H1 (cell line): ENCODE data around the gene SRRM5. TPM values are rescaled to one million over a fixed set of nuclear protein-coding genes. Genes with fewer than 3 reads are reported as not detected.

Experiments
- CTCF ChIA-PET: fragments of 300-600 bp; sonication (Branson Sonifier 250); formaldehyde crosslinking; loops from one replicate; lab custom pipeline; 2021; ENCODE audit not compliant: partially characterized antibody; lab: Charles Lee
- POLR2A ChIA-PET: fragments of 300-600 bp; sonication (Branson Sonifier 250); formaldehyde crosslinking; loops from one replicate; lab custom pipeline; 2021; ENCODE audit warnings: inconsistent platforms; ENCODE audit not compliant: partially characterized antibody; lab: Charles Lee
- DNase-seq, 2 experiments: peaks; one replicate each; pipeline versions ENCODE4 v3.0.0 to v3.0.0-alpha.2; 2010 to 2022; ENCODE audit warnings: low spot score in 2 of 2, low read depth in 1 of 2, mixed read lengths in 1 of 2
- FAIRE-seq: peaks from 2 replicates; lab custom pipeline; 2011; peaks lifted over from hg19 to GRCh38; lab: Jason Lieb, UNC
- H2AFZ ChIP-seq: 2 replicates; pipeline ENCODE4 v1.8.1; 2012; ENCODE audit warnings: low read length, inconsistent platforms
- H2AK5ac ChIP-seq: 2 replicates; pipeline ENCODE4 v1.6.1; 2013; ENCODE audit warnings: low read depth, low read length
- H2BK120ac ChIP-seq: replicated peaks from 2 replicates; pipeline ENCODE3; 2013; ENCODE audit warnings: low read depth, low read length, inconsistent platforms
- H2BK12ac ChIP-seq: 2 replicates; pipeline ENCODE4 v1.6.1; 2013; ENCODE audit warnings: low read depth, low read length
- H2BK15ac ChIP-seq: 2 replicates; pipeline ENCODE4 v1.6.1; 2013; ENCODE audit warnings: low read length
- H2BK20ac ChIP-seq: 2 replicates; pipeline ENCODE4 v1.6.1; 2013; ENCODE audit warnings: low read length
- H2BK5ac ChIP-seq: 2 replicates; pipeline ENCODE4 v1.6.1; 2013; ENCODE audit warnings: low read depth, low read length
- H3K14ac ChIP-seq: 2 replicates; pipeline ENCODE4 v1.6.1; 2013; ENCODE audit warnings: inconsistent platforms; ENCODE audit not compliant: insufficient read length
- H3K18ac ChIP-seq: 2 replicates; pipeline ENCODE4 v1.6.1; 2013; ENCODE audit warnings: low read length; ENCODE audit errors: extremely low read depth
- H3K23ac ChIP-seq: 2 replicates; pipeline ENCODE4 v1.6.1; 2013; ENCODE audit warnings: inconsistent platforms; ENCODE audit not compliant: insufficient read length
- H3K23me2 ChIP-seq: 2 replicates; pipeline ENCODE4 v1.6.1; 2013; ENCODE audit warnings: low read depth, low read length
- H3K27ac ChIP-seq: 2 replicates; pipeline ENCODE4 v1.6.1; 2011; ENCODE audit warnings: low read depth, low read length, inconsistent platforms
- H3K27me3 ChIP-seq, 4 experiments: replicated peaks in 1 of 4; 1 replicate in 1 of 4; 2 replicates in 3 of 4; pipeline versions ENCODE4 v1.6.1 to v1.8.1; 2011 to 2013; ENCODE audit warnings: low read length in 3 of 4, mild to moderate bottlenecking in 3 of 4, inconsistent platforms in 2 of 4, mixed read lengths in 2 of 4, moderate library complexity in 1 of 4; ENCODE audit not compliant: control insufficient read depth in 3 of 4, insufficient read depth in 3 of 4; ENCODE audit errors: extremely low read depth in 1 of 4
- H3K36me3 ChIP-seq, 4 experiments: 2 replicates each; pipeline versions ENCODE4 v1.6.1 to v1.8.1; 2011 to 2013; ENCODE audit warnings: mild to moderate bottlenecking in 4 of 4, low read length in 3 of 4, moderate library complexity in 2 of 4, control low read depth in 1 of 4, inconsistent platforms in 1 of 4; ENCODE audit not compliant: insufficient read depth in 4 of 4, control insufficient read depth in 2 of 4
- H3K4ac ChIP-seq: replicated peaks from 2 replicates; pipeline ENCODE3; 2013; ENCODE audit warnings: low read length, low read depth, mixed read lengths, inconsistent platforms; ENCODE audit not compliant: insufficient read length
- H3K4me1 ChIP-seq, 4 experiments: replicated peaks in 1 of 4; 1 replicate in 1 of 4; 2 replicates in 3 of 4; pipeline versions ENCODE4 v1.6.1 to v1.8.1; 2011 to 2013; ENCODE audit warnings: low read length in 3 of 4, inconsistent platforms in 2 of 4, mixed read lengths in 1 of 4; ENCODE audit not compliant: insufficient read depth in 4 of 4, control insufficient read depth in 3 of 4
- H3K4me2 ChIP-seq, 2 experiments: 2 replicates each; pipeline versions ENCODE4 v1.6.1 to v1.8.1; 2011 to 2013; ENCODE audit warnings: low read depth in 2 of 2, low read length in 2 of 2, control low read depth in 1 of 2, inconsistent platforms in 1 of 2, mild to moderate bottlenecking in 1 of 2; ENCODE audit not compliant: insufficient read depth in 1 of 2
- H3K4me3 ChIP-seq, 4 experiments: fragments of 200-600, 300-600 bp in 1 of 4; sonication (generic), shearing (Covaris generic), sonication (Bioruptor Twin) in 1 of 4; 2 replicates each; pipeline versions ENCODE4 v1.5.1 to v1.8.1; 2011 to 2016; ENCODE audit warnings: low read length in 4 of 4, low read depth in 3 of 4, control low read depth in 2 of 4, inconsistent platforms in 2 of 4, mild to moderate bottlenecking in 2 of 4, mixed read lengths in 1 of 4, moderate library complexity in 1 of 4; ENCODE audit not compliant: insufficient read depth in 2 of 4; ENCODE audit errors: extremely low read depth in 1 of 4
- H3K56ac ChIP-seq: replicated peaks from 2 replicates; pipeline ENCODE3; 2013; ENCODE audit warnings: low read depth, mild to moderate bottlenecking, mixed read lengths, low read length, inconsistent platforms; ENCODE audit not compliant: insufficient read length
- H3K79me1 ChIP-seq: 2 replicates; pipeline ENCODE4 v1.6.1; 2013; ENCODE audit warnings: low read depth, low read length, control low read depth
- H3K79me2 ChIP-seq, 2 experiments: 2 replicates each; pipeline versions ENCODE4 v1.6.1 to v1.8.1; 2012 to 2013; ENCODE audit warnings: low read length in 2 of 2, mild to moderate bottlenecking in 2 of 2, inconsistent platforms in 1 of 2; ENCODE audit not compliant: insufficient read depth in 2 of 2, control insufficient read depth in 1 of 2
- H3K9ac ChIP-seq, 4 experiments: replicated peaks in 1 of 4; 1 replicate in 1 of 4; 2 replicates in 3 of 4; pipeline versions ENCODE4 v1.6.1 to v1.8.1; 2011 to 2013; ENCODE audit warnings: low read depth in 3 of 4, low read length in 3 of 4, control low read depth in 2 of 4, mild to moderate bottlenecking in 2 of 4, moderate library complexity in 2 of 4, inconsistent platforms in 1 of 4; ENCODE audit errors: extremely low read depth in 1 of 4
- H3K9me3 ChIP-seq, 2 experiments: 2 replicates each; pipeline versions ENCODE4 v1.6.1 to v1.8.1; 2012 to 2013; ENCODE audit warnings: mild to moderate bottlenecking in 2 of 2, moderate library complexity in 2 of 2, control low read depth in 1 of 2, inconsistent platforms in 1 of 2, low read depth in 1 of 2, low read length in 1 of 2, mixed read lengths in 1 of 2; ENCODE audit not compliant: insufficient read depth in 2 of 2
- H4K20me1 ChIP-seq, 2 experiments: replicated peaks in 1 of 2; 2 replicates each; pipeline versions ENCODE3 to v1.8.1; 2011 to 2013; ENCODE audit warnings: inconsistent platforms in 2 of 2, low read length in 2 of 2, mild to moderate bottlenecking in 1 of 2; ENCODE audit not compliant: insufficient read depth in 2 of 2, control insufficient read depth in 1 of 2
- H4K5ac ChIP-seq: 2 replicates; pipeline ENCODE4 v1.6.1; 2013; ENCODE audit warnings: low read length, low read depth, mixed read lengths, inconsistent platforms; ENCODE audit not compliant: insufficient read length
- H4K8ac ChIP-seq: 2 replicates; pipeline ENCODE4 v1.8.0; 2013; ENCODE audit warnings: mild to moderate bottlenecking, moderate library complexity, low read length, inconsistent platforms; ENCODE audit not compliant: insufficient read depth; ENCODE audit errors: extremely low read depth
- H4K91ac ChIP-seq: replicated peaks from 2 replicates; pipeline ENCODE3; 2013; ENCODE audit warnings: low read length, mixed read lengths, inconsistent platforms; ENCODE audit not compliant: insufficient read length
- POLR2AphosphoS5 ChIP-seq: IDR thresholded peaks from 2 replicates; pipeline ENCODE4 v1.6.1; 2011; ENCODE audit warnings: low read depth, low read length
- RAD21 ChIP-seq, 2 experiments: IDR thresholded peaks in 1 of 2; conservative IDR thresholded peaks in 1 of 2; 2 replicates each; pipeline ENCODE4 v1.6.1; 2011; ENCODE audit warnings: low read depth in 2 of 2, low read length in 2 of 2, improper control_type of control experiment in 1 of 2, inconsistent platforms in 1 of 2, mild to moderate bottlenecking in 1 of 2, moderate library complexity in 1 of 2
- SIRT6 ChIP-seq: IDR thresholded peaks from one replicate; pipeline ENCODE4 v1.7.1; 2012; ENCODE audit warnings: low read length, inconsistent platforms
- SP2 ChIP-seq: IDR thresholded peaks from 2 replicates; pipeline ENCODE4 v1.6.1; 2012; ENCODE audit warnings: mild to moderate bottlenecking, low read length, inconsistent platforms
- WGBS, 2 experiments: shearing (Covaris generic) in 1 of 2; methylation state at CpG; one replicate each; pipeline versions ENCODE4 v1.1.6 to v1.1.7; 2013 to 2015; ENCODE audit warnings: low lambda C conversion rate in 2 of 2, mixed read lengths in 2 of 2, inconsistent platforms in 1 of 2, low coverage in 1 of 2, missing lambda C conversion rate in 1 of 2; ENCODE audit not compliant: insufficient replicate concordance in 2 of 2, insufficient coverage in 1 of 2, insufficient read length in 1 of 2; ENCODE audit errors: extremely low coverage in 1 of 2, missing lambda C conversion rate in 1 of 2; 5-methylcytosine and 5-hydroxymethylcytosine counted together
- polyA plus RNA-seq, 7 experiments: library from polyadenylated mRNA; depleted of rRNA in 3 of 7; stranded (reverse) in 5 of 7; unstranded in 2 of 7; fragments of >200 nt in 5 of 7; fragments of 200-250 nt in 2 of 7; gene quantifications; 1 replicate in 5 of 7; 2 replicates in 1 of 7; 4 replicates in 1 of 7; pipeline versions ENCODE4 v1.2.1 to v1.2.3, GENCODE V29; 2011 to 2013; ENCODE audit warnings: missing spikeins in 2 of 7, mixed read lengths in 2 of 7
- total RNA-seq: library from RNA; stranded (reverse); fragmentation: NEBNext Ultra II Directional; extraction: Animal tissue kit (Norgen Biotek cat#: 25700); gene quantifications from 2 replicates; pipeline ENCODE4 v1.2.1, GENCODE V29; 2021
- TF ChIP-seq, protein P1 (sequence below): IDR thresholded peaks from 2 replicates; pipeline ENCODE4 v1.6.1; 2012; ENCODE audit warnings: low read length, inconsistent platforms
- TF ChIP-seq, protein P2 (sequence below), 3 experiments: IDR thresholded peaks; 1 replicate in 2 of 3; 2 replicates in 1 of 3; pipeline versions ENCODE4 v1.5.1 to v1.6.1; 2011; ENCODE audit warnings: low read length in 3 of 3, mild to moderate bottlenecking in 3 of 3, inconsistent platforms in 2 of 3, low read depth in 1 of 3, moderate library complexity in 1 of 3; ENCODE audit not compliant: insufficient read depth in 1 of 3; ENCODE audit errors: control extremely low read depth in 1 of 3

The SRRM5 gene
- total and polyA plus RNA-seq, 2 of the 8 experiments (the other 6 are each of a cell fraction or from before 2014, with no cell fraction given), result 0.06 to 0.11 TPM

- Histone ChIP-seq H3K9me3 (no peaks in the 10 kb centered on the region; a peak in 1 of 4 replicates), H4K5ac (no peak overlapping the region), H3K23ac (no peak overlapping the region), H3K14ac (no peak overlapping the region), H3K4me3 (no peak overlapping the region), H4K8ac (no peak overlapping the region; the same call in 1 of the 2 replicates), H3K4ac (no peak overlapping the region), H3K9ac (no peak overlapping the region), H2AK5ac (no peak overlapping the region), H4K91ac (no peak overlapping the region), H3K23me2 (no peaks in the 10 kb centered on the region), H3K27ac (no peak overlapping the region), H3K27me3 (no peaks in the 10 kb centered on the region), H2AFZ (no peak overlapping the region), H3K4me2 (no peak overlapping the region), H4K20me1 (no peaks in the 10 kb centered on the region), H3K79me1 (no peaks in the 10 kb centered on the region), H3K79me2 (no peaks in the 10 kb centered on the region), H3K56ac (no peak overlapping the region), H2BK5ac (no peak overlapping the region), H2BK12ac (no peak overlapping the region), H2BK120ac (no peak overlapping the region), H3K18ac (no peak overlapping the region), H2BK15ac (no peak overlapping the region), H3K4me1 (no peaks in the 10 kb centered on the region; a peak in 1 of 7 replicates), H3K36me3 (peaks cover 6 to 26% (median 17%) of the 10 kb centered on the region in 4 experiments; a peak in 5 of 8 replicates), H2BK20ac (no peak overlapping the region)
- ChIA-PET POLR2A (interaction anchor here (1.2 kb wide), 1 partner anchor 10 kb away, joined by 3 read pairs; no protein-coding TSS in a partner anchor), CTCF (interaction anchor here (0.7 to 4.2 kb wide), 24 partner anchors 10 to 1483 kb away, joined by 3 to 32 read pairs (median 4); partner anchors contain the start of genes IRGQ and ZNF576)
- DNase-seq (peak in 1 of 2 experiments; percentile 80), FAIRE-seq (peak; percentile 82)
- WGBS, 2 experiments, result 80% methylated on average over 14 of the region's 14 CpGs; no CpG with 5 or more reads in 1 of the 2 experiments
- TF ChIP-seq POLR2AphosphoS5 (no peak), SP2 (no peak), RAD21 (IDR thresholded peaks at IDR 0.05 in 1 of 2, conservative IDR thresholded peaks at IDR 0.05 in 1 of 2; ENCODE audit: low read depth in 2 of 2, low read length in 2 of 2) (peak; percentile 81 to 87), SIRT6 (no peak)
- TF ChIP-seq, protein P1, sequence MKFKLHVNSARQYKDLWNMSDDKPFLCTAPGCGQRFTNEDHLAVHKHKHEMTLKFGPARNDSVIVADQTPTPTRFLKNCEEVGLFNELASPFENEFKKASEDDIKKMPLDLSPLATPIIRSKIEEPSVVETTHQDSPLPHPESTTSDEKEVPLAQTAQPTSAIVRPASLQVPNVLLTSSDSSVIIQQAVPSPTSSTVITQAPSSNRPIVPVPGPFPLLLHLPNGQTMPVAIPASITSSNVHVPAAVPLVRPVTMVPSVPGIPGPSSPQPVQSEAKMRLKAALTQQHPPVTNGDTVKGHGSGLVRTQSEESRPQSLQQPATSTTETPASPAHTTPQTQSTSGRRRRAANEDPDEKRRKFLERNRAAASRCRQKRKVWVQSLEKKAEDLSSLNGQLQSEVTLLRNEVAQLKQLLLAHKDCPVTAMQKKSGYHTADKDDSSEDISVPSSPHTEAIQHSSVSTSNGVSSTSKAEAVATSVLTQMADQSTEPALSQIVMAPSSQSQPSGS, result no peak
- TF ChIP-seq, protein P2, sequence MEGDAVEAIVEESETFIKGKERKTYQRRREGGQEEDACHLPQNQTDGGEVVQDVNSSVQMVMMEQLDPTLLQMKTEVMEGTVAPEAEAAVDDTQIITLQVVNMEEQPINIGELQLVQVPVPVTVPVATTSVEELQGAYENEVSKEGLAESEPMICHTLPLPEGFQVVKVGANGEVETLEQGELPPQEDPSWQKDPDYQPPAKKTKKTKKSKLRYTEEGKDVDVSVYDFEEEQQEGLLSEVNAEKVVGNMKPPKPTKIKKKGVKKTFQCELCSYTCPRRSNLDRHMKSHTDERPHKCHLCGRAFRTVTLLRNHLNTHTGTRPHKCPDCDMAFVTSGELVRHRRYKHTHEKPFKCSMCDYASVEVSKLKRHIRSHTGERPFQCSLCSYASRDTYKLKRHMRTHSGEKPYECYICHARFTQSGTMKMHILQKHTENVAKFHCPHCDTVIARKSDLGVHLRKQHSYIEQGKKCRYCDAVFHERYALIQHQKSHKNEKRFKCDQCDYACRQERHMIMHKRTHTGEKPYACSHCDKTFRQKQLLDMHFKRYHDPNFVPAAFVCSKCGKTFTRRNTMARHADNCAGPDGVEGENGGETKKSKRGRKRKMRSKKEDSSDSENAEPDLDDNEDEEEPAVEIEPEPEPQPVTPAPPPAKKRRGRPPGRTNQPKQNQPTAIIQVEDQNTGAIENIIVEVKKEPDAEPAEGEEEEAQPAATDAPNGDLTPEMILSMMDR (IDR thresholded peaks at IDR 0.05; ENCODE audit: control extremely low read depth in 1 of 3, insufficient read depth in 1 of 3, low read depth in 1 of 3, low read length in 3 of 3), result peak; percentile 84 to 92 (median 86)
These were observed 40.1 kb downstream of the SRRM5 start for GRCh38 chr19:43651758-43652545.
